SU-DHL-6 (cell line): ENCODE measurements around the gene PJA1.
A peak's percentile ranks its signal among the peaks of the same experiment; 100 is the strongest.

Experiments used
- H2AFZ ChIP-seq: fragments of 200-600 bp; sonication (generic); 2 replicates; pipeline ENCODE4 v1.6.1; 2014; ENCODE audit warnings: low read depth, mild to moderate bottlenecking, moderate library complexity, mixed read lengths, antibody characterized with exemption, low read length; ENCODE audit not compliant: severe bottlenecking
- H3F3A ChIP-seq: fragments of 200-600 bp; shearing (Covaris generic); 2 replicates; pipeline ENCODE4 v1.6.0; 2016; ENCODE audit warnings: antibody characterized with exemption, mild to moderate bottlenecking; ENCODE audit not compliant: insufficient read depth
- H3K27ac ChIP-seq: fragments of 200-600 bp; sonication (generic); 2 replicates; pipeline ENCODE4 v1.5.1; 2016; ENCODE audit warnings: low read depth, mild to moderate bottlenecking, low read length, moderate library complexity, mixed read lengths
- H3K27me3 ChIP-seq: fragments of 200-600 bp; sonication (generic), shearing (Covaris generic); 2 replicates; pipeline ENCODE4 v1.6.0; 2014; ENCODE audit warnings: mild to moderate bottlenecking, low read length
- H3K36me3 ChIP-seq: fragments of 200-600 bp; sonication (generic); 2 replicates; pipeline ENCODE4 v1.6.1; 2014; ENCODE audit warnings: mild to moderate bottlenecking, low read length, mixed read lengths
- H3K4me2 ChIP-seq: fragments of 300-600, 200-600 bp; shearing (Covaris generic), sonication (generic); 2 replicates; pipeline ENCODE4 v1.6.0; 2014; ENCODE audit warnings: low read length, low read depth, mild to moderate bottlenecking; ENCODE audit not compliant: poor library complexity, severe bottlenecking
- H3K4me3 ChIP-seq: fragments of 200-600 bp; sonication (generic); 2 replicates; pipeline ENCODE4 v1.5.1; 2014; ENCODE audit warnings: antibody characterized with exemption, low read length, mild to moderate bottlenecking, mixed read lengths; ENCODE audit not compliant: insufficient read depth, poor library complexity, severe bottlenecking
- H3K79me2 ChIP-seq: fragments of 200-600 bp; sonication (generic); 2 replicates; pipeline ENCODE4 v1.6.1; 2014; ENCODE audit warnings: mild to moderate bottlenecking, low read length, moderate library complexity; ENCODE audit not compliant: insufficient read depth
- H3K9ac ChIP-seq: fragments of 200-600 bp; sonication (generic); 2 replicates; pipeline ENCODE4 v1.7.0; 2014; ENCODE audit warnings: mild to moderate bottlenecking, low read length
- H3K9me2 ChIP-seq: fragments of 200-600 bp; sonication (generic); replicated peaks from 2 replicates; pipeline ENCODE4 v1.6.1; 2014; ENCODE audit warnings: low read length; ENCODE audit not compliant: insufficient read depth
- H3K9me3 ChIP-seq: fragments of 200-600 bp; sonication (generic); 2 replicates; pipeline ENCODE4 v1.6.1; 2014; ENCODE audit warnings: low read length, mixed read lengths; ENCODE audit not compliant: insufficient read depth
- H4K20me1 ChIP-seq: fragments of 200-600 bp; sonication (generic); 2 replicates; pipeline ENCODE4 v1.6.1; 2014; ENCODE audit warnings: low read depth, mild to moderate bottlenecking, antibody characterized with exemption, low read length, moderate library complexity, mixed read lengths
- CTCF ChIP-seq: fragments of 200-600 bp; sonication (generic); IDR thresholded peaks from one replicate; pipeline ENCODE4 v1.5.1; 2017; ENCODE audit warnings: antibody characterized with exemption, mild to moderate bottlenecking, low read length, moderate library complexity; ENCODE audit not compliant: insufficient read depth, poor library complexity, severe bottlenecking
- EZH2phosphoT487 ChIP-seq: fragments of 200-600 bp; sonication (generic), shearing (Covaris generic); conservative IDR thresholded peaks from 2 replicates; pipeline ENCODE4 v1.6.1; 2018; ENCODE audit warnings: mild to moderate bottlenecking, antibody characterized with exemption, low read length, moderate library complexity, mixed read lengths

The PJA1 gene

GRCh38 chrX:69163936-69164741 is 1.1 kb downstream of the PJA1 start:
- Histone ChIP-seq H3K79me2 (no peaks in the 10 kb centered on the region; the same call in 1 of the 2 replicates), H3K9me3 (no peaks in the 10 kb centered on the region), H3K27ac (no peak overlapping the region), H2AFZ (no peak overlapping the region), H3K36me3 (no peaks in the 10 kb centered on the region), H3K9ac (peak overlapping the region; percentile 74), H3F3A (no peaks in the 10 kb centered on the region), H4K20me1 (no peaks in the 10 kb centered on the region), H3K27me3 (no peaks in the 10 kb centered on the region), H3K4me2 (peak overlapping the region; percentile 82), H3K9me2 (no peaks in the 10 kb centered on the region), H3K4me3 (peak overlapping the region; percentile 75)
- TF ChIP-seq EZH2phosphoT487 (no peak), CTCF (no peak)

- Histone ChIP-seq H3K36me3 (no peaks in the 10 kb centered on the region), H3K9ac (no peak overlapping the region), H3K79me2 (no peaks in the 10 kb centered on the region; the same call in 1 of the 2 replicates), H4K20me1 (no peaks in the 10 kb centered on the region), H3K27me3 (no peaks in the 10 kb centered on the region), H3F3A (no peaks in the 10 kb centered on the region), H3K27ac (no peak overlapping the region), H3K9me2 (no peaks in the 10 kb centered on the region), H2AFZ (no peak overlapping the region), H3K4me2 (no peak overlapping the region), H3K9me3 (no peaks in the 10 kb centered on the region), H3K4me3 (no peak overlapping the region)
- TF ChIP-seq EZH2phosphoT487 (no peak), CTCF (no peak)
Measured at GRCh38 chrX:69162361-69162865, 2.8 kb downstream of the PJA1 start.

DNA sequence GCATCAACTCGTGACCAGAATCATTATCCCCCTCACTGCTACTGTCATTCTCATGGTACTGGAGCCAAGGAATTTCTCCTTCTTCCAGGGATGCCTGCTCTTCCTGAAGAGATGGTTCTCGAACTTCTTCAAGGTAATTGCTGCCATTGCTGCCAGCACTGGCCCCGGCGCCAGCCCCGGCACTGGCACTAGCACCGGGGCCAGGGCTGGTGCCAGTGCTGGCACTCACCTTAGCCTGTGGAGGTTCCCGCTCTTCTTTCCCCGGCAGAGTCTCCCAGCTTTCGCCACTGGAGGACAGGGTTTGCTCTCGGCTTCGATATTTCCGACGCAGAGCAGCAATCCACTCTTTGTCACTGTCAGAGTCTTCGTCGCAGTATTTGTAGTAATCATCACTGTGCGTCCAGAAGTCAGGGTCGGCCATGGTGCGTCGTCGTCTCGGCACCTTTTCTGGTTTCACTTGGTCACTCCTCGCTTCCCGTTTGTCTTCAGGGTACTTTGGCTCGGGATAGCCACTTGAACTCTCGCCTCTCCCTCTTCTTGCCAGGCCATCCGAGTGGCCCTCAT is 3.4 kb downstream of the PJA1 start:
- Histone ChIP-seq H3K9ac (no peak overlapping the region), H3K27ac (no peak overlapping the region), H3K9me2 (no peaks in the 10 kb centered on the region), H3K36me3 (no peaks in the 10 kb centered on the region), H4K20me1 (no peaks in the 10 kb centered on the region), H3K27me3 (no peaks in the 10 kb centered on the region), H3K9me3 (no peaks in the 10 kb centered on the region), H3K79me2 (no peaks in the 10 kb centered on the region; the same call in 1 of the 2 replicates), H2AFZ (no peak overlapping the region), H3F3A (no peaks in the 10 kb centered on the region), H3K4me3 (no peak overlapping the region), H3K4me2 (no peak overlapping the region)
- no peak for TF ChIP-seq EZH2phosphoT487
- no peak for TF ChIP-seq CTCF
